ENCODE results near the gene SESN1.

The SESN1 gene

GRCh38 chr6:109024368-109024767 lies 70.3 kb downstream of the SESN1 start:
- DNase-seq, result no peak

GRCh38 chr6:109023356-109023925 lies 71.2 kb downstream of the SESN1 start:
- no peak for DNase-seq

- DNase-seq, result no peak
Measured at GRCh38 chr6:109021870-109022269, 72.8 kb downstream of the SESN1 start.

GRCh38 chr6:109019911-109020310 lies 74.7 kb downstream of the SESN1 start:
- no peak for DNase-seq

- DNase-seq, result no peak
Measured at GRCh38 chr6:109015176-109015575, 79.5 kb downstream of the SESN1 start.

DNA sequence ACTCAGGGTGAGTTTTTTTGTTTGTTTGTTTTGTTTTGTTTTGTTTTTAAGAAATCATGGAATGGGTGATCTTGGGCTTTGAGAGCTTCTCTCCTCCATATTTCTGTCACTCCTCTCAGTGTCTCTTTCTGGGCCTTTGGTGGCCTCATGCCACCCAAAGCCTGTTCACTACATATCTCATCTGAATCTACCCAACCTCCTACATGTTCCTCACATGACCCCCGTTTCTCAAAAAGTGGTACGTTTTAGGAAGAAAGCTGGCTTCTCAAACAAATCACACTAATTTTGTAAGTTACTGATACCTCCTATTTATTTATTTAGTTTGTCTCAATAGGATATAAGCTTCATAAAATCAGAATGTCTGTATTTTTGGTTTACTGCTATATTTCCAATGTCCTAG lies 80.0 kb downstream of the SESN1 start:
- no peak for DNase-seq

DNA sequence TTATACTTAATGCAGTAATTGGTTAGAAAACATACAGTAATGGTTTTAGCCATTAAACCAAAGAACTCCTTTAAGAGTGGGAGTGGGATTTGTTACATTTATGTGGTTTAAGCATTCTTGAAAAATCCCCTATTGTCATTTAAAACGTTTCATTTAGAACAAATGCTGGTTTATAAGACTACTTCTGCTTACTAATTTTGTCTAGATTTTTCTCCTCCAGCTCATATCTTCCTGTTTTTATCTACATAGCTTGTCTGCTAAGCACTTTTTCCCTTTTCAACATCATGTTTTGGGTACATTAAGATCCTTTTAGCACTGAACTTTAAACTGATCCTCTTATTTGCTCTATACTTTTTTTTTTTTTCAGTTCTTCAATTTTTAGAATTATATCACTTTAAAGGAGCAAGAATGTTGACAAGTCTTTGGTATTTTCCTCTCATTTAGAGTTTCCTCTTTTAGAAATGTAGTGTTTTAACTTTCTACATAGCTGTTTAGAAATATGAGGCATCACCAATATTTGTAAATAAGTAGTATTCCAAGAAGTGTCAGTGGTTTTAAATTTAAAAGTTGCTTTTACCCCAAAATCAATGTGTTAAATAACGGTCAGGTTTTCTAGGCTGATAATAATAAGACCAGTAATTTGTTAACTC lies 80.9 kb downstream of the SESN1 start:
- no peak for DNase-seq

GRCh38 chr6:109010705-109011102 lies 83.9 kb downstream of the SESN1 start:
- peak in 1 of 2 experiments; percentile 38 for DNase-seq

DNA sequence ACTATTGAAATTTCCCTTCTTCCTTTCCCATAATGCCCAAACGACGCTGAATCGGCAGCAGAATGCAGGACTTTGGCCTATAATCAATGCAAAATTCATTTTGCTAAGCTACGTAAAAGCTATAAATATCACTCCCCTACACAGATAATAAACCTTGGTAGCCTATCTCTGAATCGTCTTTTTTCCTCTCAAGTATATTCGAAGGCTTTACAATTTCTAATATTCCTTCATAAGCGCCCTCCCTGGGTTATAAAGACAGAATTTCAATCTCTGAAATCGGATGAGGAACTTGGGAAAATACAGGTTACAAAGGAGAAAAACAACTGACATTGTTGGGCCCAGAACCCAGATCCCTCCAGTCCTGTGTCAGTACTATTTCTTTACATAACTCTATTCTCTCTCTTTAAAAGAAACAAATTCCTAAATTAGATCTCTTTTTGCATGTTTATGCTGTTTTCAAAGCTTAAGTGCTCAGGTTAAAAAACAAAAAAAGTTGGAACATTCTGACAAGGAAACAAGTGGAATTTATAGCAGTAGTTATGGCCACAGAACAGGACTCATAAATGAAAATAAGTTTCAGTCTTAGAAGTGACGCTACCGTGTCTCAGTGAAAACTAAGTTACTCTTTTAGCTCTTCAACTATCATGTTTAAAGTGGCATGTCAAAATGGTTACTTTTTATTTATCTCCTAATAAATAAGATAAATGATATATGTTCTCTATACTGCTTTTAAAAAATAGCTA lies 84.5 kb downstream of the SESN1 start:
- DNase-seq, result no peak

- peak; percentile 78 to 84 for DNase-seq
Measured at GRCh38 chr6:109009236-109009961, 85.2 kb downstream of the SESN1 start.

DNA sequence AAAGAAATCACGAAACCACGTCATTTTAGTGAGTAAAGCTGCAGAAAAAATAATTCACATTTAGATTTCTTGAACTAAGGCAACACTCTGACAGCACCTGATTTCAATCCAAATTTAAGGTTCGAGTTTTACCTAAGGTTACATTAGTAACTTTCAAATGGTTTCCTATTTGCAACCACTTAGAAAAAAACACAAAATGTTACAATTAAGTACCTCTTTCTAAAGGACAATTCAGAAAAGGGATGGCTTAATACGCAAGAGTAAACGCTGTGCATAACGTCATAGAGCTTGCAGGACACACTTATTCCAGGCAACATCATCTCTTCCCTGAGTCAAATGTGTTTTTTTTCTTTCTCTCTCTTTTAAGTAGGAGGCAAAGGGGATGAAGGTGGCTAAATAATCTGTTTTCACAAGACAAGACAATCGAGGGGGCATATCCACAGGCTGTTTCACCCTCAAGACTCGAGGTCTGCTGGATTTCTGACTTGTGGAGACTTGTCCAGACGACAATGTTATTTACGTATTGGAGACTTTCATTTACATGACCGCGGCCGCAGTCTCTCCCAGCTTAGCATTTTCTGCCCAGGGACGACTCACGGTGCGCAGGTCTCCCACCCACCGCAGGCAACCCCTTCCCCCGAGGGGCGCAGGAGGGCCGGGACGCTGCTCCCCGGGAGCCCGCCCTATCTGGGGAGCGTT lies 86.0 kb downstream of the SESN1 start:
- DNase-seq, result peak in 1 of 2 experiments; percentile 45

DNA sequence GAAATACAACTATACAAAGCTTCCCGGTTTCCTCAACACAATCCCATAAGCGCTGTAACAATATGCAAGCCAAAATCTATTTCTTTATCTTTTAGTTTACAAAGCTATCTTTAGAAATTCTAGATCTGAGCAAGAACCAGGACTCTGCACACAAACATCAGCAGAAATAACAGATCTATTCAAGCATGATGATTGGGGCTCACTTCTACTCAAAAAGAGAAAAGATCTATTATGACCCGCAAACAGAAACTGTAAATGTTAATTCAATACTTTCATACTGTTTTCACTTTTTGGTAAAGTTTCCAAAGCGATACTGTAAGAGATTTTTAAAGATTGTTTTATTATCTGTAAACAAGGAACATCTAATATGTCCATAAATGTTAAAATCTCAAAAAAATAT lies 86.6 kb downstream of the SESN1 start:
- no peak for DNase-seq

DNA sequence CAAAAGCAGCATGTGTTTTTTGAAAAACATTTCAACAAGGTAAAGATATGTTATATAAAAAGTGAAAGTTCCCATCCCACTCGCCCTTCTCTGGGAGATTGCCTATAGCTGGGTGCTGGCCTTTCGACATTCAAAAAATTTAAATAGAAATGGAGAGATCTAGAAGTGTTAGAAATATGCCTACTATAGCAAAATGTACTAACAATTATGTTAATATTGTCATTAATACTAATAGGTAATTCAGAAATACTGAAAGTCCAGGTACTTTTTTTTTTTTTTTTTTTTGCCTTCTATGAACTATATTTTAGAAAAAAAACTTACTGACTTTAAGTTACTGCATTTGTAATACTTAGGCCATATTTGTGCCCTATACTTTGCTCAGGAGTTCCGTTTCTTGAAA lies 87.1 kb downstream of the SESN1 start:
- DNase-seq, result no peak

GRCh38 chr6:109006818-109007217 lies 87.8 kb downstream of the SESN1 start:
- no peak for DNase-seq

GRCh38 chr6:109002882-109003281 lies 91.8 kb downstream of the SESN1 start:
- no peak for DNase-seq

GRCh38 chr6:109002051-109002697 lies 92.5 kb downstream of the SESN1 start:
- no peak for DNase-seq

DNA sequence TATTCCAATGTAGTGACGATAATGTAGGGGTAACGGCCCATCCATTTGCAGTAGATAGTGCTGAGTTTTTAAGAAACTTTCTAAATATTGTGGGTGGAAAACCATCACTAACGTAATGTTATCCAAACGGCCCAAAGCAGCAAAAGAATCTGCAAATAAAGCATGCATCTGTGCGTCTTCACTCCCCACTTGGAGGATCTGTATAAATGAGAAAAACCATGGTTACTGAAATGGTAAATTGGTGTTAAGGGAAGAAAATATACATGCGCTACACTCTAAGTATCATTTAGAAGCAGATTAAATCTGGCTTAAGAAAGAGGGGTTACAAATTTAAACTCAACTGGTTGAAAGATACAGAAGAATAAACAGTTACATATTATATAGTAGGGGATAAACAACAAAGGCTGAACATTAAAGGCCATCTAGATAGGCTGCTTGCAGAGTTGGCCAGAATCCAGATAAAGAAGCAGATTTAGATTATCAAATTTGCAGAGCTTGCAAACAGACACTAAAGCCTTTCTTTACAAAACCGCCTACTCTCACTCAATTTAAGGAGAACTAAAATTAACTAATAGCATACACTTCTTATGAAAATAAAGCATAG lies 93.3 kb downstream of the SESN1 start:
- DNase-seq, result no peak

DNA sequence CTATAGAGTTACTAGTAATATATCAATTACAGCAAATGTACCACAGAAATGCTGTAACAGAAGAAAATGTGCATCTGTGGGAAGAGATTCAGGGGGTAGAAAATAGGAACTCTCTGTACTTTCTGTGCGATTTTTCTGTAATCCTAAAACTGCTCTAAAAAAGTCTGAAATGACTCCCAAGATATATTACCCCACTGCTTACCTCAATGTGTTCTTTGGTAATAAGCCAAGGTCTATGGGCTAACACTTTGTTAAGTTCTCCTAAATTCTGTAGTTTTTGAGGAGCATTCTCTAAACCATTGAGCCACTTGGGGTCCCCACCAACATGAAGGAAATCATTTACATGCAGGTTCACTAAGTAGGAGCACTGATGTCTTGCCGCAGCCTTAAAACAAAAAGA lies 94.4 kb downstream of the SESN1 start:
- no peak for DNase-seq

DNA sequence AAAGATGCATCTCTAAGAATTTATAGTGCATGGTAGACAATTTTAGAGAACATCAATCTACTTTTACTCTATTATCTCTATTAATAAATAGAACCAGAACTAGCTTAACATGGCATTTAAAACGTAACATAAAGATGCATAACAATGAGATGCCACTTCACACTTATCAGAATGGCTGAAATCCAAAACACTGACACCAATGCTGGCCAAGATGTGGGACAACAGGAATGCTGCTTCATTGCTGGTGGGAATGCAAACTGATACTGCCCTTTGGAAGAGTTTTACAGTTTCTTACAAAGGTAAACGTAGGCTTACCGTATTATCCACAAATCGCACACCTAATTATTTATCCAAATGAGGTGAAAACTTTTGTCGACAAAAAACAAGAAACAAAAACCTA lies 95.2 kb downstream of the SESN1 start:
- DNase-seq, result no peak

GRCh38 chr6:108998485-108998884 lies 96.2 kb downstream of the SESN1 start:
- no peak for DNase-seq

DNA sequence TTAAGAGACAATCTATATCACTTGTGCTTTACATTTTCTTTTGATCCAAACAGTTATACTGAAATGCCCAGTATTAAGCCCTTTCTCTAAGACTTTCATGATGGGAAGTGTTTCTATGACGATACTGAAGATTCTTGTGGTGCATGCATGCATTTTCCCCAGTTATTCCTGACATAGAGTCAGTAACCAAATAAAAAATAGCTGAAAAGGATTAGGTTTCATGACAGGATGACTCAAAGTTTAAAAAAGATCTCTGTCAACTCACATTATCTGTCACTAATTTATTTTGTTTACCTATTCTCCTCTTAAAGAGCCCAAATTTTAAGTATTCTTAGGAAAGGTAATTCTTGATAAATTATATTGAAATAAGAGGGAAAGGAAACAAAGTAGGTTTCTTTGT lies 98.4 kb downstream of the SESN1 start:
- DNase-seq, result no peak

DNA sequence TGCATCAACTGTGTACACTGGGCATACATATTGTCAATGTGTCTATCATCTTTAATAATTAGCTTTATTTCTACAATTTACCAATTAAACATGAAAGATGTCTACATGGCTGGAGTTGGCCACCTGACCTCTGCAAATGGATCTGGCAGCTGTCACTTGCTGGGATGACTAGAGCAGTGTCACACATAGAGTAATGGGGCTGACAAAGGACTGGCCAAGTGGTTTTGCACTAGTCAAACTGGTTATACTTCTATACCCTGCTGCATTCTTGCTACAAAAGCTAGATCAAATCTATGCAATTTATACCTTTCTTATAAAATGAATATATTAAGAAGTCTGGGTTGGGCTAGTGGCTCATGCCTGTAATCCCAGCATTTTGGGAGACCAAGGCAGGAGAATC lies 99.3 kb downstream of the SESN1 start:
- DNase-seq, result no peak
